OCI-LY7 (cell line): ENCODE measurements around the gene MNAT1. TPM values are rescaled to one million over a fixed set of nuclear protein-coding genes. Genes with fewer than 3 reads are reported as not detected.

Source experiments
- Bru-seq: library from RNA; stranded (reverse); fragments of 400-500 nt; gene quantifications from one replicate; lab custom pipeline; 2021; lab: Mats Ljungman, UMichigan
- BruChase-seq, 2 experiments: library from RNA; stranded (reverse); fragments of 400-500 nt; gene quantifications; one replicate each; lab custom pipeline; 2021; lab: Mats Ljungman, UMichigan
- BruUV-seq: library from RNA; stranded (reverse); fragments of 400-500 nt; replicated peaks from 2 replicates; lab custom pipeline; 2021; lab: Mats Ljungman, UMichigan
- CTCF ChIA-PET: fragments of 300-600 bp; sonication (Branson Sonifier 250); formaldehyde crosslinking; loops from one replicate; lab custom pipeline; 2022; ENCODE audit warnings: antibody characterized with exemption; ENCODE audit not compliant: unreplicated experiment; lab: Charles Lee
- POLR2A ChIA-PET: fragments of 300-600 bp; sonication (Branson Sonifier 250); formaldehyde crosslinking; loops from one replicate; lab custom pipeline; 2022; ENCODE audit warnings: antibody characterized with exemption; lab: Charles Lee
- DNase-seq: peaks from one replicate; pipeline ENCODE4 v3.0.0-alpha.2; 2015; ENCODE audit warnings: low spot score
- H2AFZ ChIP-seq: fragments of 200-600 bp; sonication (generic), shearing (Covaris generic); 2 replicates; pipeline ENCODE4 v1.6.1; 2014; ENCODE audit warnings: mild to moderate bottlenecking, antibody characterized with exemption, low read length, moderate library complexity
- H3K27ac ChIP-seq: fragments of 200-600 bp; sonication (generic); 2 replicates; pipeline ENCODE4 v1.5.1; 2014; ENCODE audit warnings: mixed run types, low read depth, mild to moderate bottlenecking, moderate library complexity, low read length, inconsistent platforms; ENCODE audit not compliant: poor library complexity, severe bottlenecking
- H3K36me3 ChIP-seq: fragments of 200-600 bp; sonication (generic); 2 replicates; pipeline ENCODE4 v1.6.1; 2014; ENCODE audit warnings: mild to moderate bottlenecking, antibody characterized with exemption, low read length, moderate library complexity, mixed read lengths; ENCODE audit not compliant: insufficient read depth
- H3K4me1 ChIP-seq: fragments of 200-600 bp; sonication (generic); 2 replicates; pipeline ENCODE4 v1.5.1; 2014; ENCODE audit warnings: mild to moderate bottlenecking, low read length; ENCODE audit not compliant: insufficient read depth, poor library complexity, severe bottlenecking
- H3K4me2 ChIP-seq: fragments of 200-600 bp; sonication (generic); 2 replicates; pipeline ENCODE4 v1.6.1; 2014; ENCODE audit warnings: mild to moderate bottlenecking, low read length
- H3K4me3 ChIP-seq: fragments of 200-600 bp; sonication (generic); 2 replicates; pipeline ENCODE4 v1.5.1; 2014; ENCODE audit warnings: mild to moderate bottlenecking, low read depth, low read length; ENCODE audit not compliant: poor library complexity, severe bottlenecking
- H3K79me2 ChIP-seq: fragments of 200-600 bp; sonication (generic); 2 replicates; pipeline ENCODE4 v1.6.1; 2016; ENCODE audit warnings: low read depth, mild to moderate bottlenecking, low read length, moderate library complexity, mixed read lengths; ENCODE audit not compliant: insufficient read depth
- H3K9me2 ChIP-seq: fragments of 200-600 bp; sonication (generic); 2 replicates; pipeline ENCODE4 v1.6.1; 2016; ENCODE audit warnings: mild to moderate bottlenecking, low read length, mixed read lengths; ENCODE audit not compliant: insufficient read depth
- H3K9me3 ChIP-seq: fragments of 200-600 bp; sonication (generic); 2 replicates; pipeline ENCODE4 v1.6.1; 2014; ENCODE audit warnings: mild to moderate bottlenecking, mixed run types, low read length, mixed read lengths
- H4K20me1 ChIP-seq: fragments of 200-600 bp; sonication (generic); 2 replicates; pipeline ENCODE4 v1.6.1; 2014; ENCODE audit warnings: mild to moderate bottlenecking, antibody characterized with exemption, low read length, moderate library complexity, mixed read lengths; ENCODE audit not compliant: insufficient read depth
- CTCF ChIP-seq: fragments of 200-600 bp; sonication (generic); conservative IDR thresholded peaks from 2 replicates; pipeline ENCODE4 v1.5.1; 2014; ENCODE audit warnings: mild to moderate bottlenecking, antibody characterized with exemption, low read length, moderate library complexity, mixed read lengths
- EZH2phosphoT487 ChIP-seq: fragments of 200-600 bp; sonication (generic); IDR thresholded peaks from 2 replicates; pipeline ENCODE4 v1.6.1; 2018; ENCODE audit warnings: low read depth, borderline replicate concordance, mild to moderate bottlenecking, mixed run types, antibody characterized with exemption, low read length, moderate library complexity, mixed read lengths
- intact Hi-C: fragments of 100-400 bp; cut with micrococcal nuclease; formaldehyde crosslinking; loops from one replicate; pipeline ENCODE4 v1.10.0; 2022; ENCODE audit not compliant: unreplicated experiment
- long read RNA-seq: library from polyadenylated mRNA; stranded (forward); transcript quantifications from one replicate; pipeline ENCODE4 v2.0.0, GENCODE V29; 2022
- total RNA-seq, 2 experiments: library from RNA; depleted of rRNA in 1 of 2; stranded (reverse); fragments of >200 nt in 1 of 2; shearing (Covaris generic) in 1 of 2; gene quantifications; 2 replicates each; pipeline ENCODE4 v1.2.3, GENCODE V29; 2014 to 2022

The MNAT1 gene
- total RNA-seq (2014; rRNA removed; shearing (Covaris generic)): 58.5 and 72.0 TPM in 2 replicates
- 60.9 TPM in 2 replicates for total RNA-seq (2022)
- percentile 83 among the genes with signal in this experiment for Bru-seq, nascent RNA
- percentile 72 among the genes with signal in this experiment for BruChase-seq, experiment 1, labeled RNA remaining after a 6-hour chase
- BruChase-seq, experiment 2, labeled RNA remaining after a 2-hour chase: percentile 69 among the genes with signal in this experiment
- long read RNA-seq, transcript MNAT1-201 (8 exons, 2,635 nt): major isoform, 82 of 92 reads
- long read RNA-seq, partial matches to known transcripts: 3 of 92 reads
- long read RNA-seq, other reads (novel, unspliced or antisense): 4 of 92 reads

- Histone ChIP-seq H3K27ac (peak within 1 kb of the TSS; percentile 21), H3K9me2 (no peaks in the 10 kb centered on the region), H3K79me2 (peaks cover 43% of the 10 kb centered on the region), H2AFZ (peak within 1 kb of the TSS; percentile 96), H3K4me1 (peaks cover 10% of the 10 kb centered on the region), H3K9me3 (no peaks in the 10 kb centered on the region), H3K36me3 (no peaks in the 10 kb centered on the region), H3K4me2 (peak within 1 kb of the TSS; percentile 80), H4K20me1 (0 out of 2 replicates have a peak, but pooled peaks cover 12% of the 10 kb centered on the region), H3K4me3 (peak within 1 kb of the TSS; percentile 90)
- BruUV-seq: TSS peak; percentile 80
- TF ChIP-seq EZH2phosphoT487 (no peak), CTCF (no peak)
- intact Hi-C loops: loop anchor here (1.0 to 10.0 kb wide), 6 partner anchors 78 to 520 kb away; partner anchors contain the start of genes SLC38A6 and TRMT5
- peak; percentile 89 for DNase-seq
- ChIA-PET CTCF (no interaction called here), POLR2A (interaction anchor here (0.5 to 1.3 kb wide), 6 partner anchors 11 to 578 kb away, joined by 3 to 6 read pairs (median 3); partner anchors contain the start of genes SIX4, SLC38A6 and TRMT5)
These were observed at the start of gene MNAT1 for GRCh38 chr14:60734465-60735242. TSS of gene MNAT1 (plus strand) at chr14:60734761. CDS start at chr14:60734863, 102 bp downstream.

- CTCF ChIA-PET: no interaction called here
- TF ChIP-seq EZH2phosphoT487 (no peak), CTCF (no peak)
- H3K36me3 ChIP-seq: no peaks in the 10 kb centered on the region
- POLR2A ChIA-PET: no interaction called here
- H3K9me2 ChIP-seq: no peaks in the 10 kb centered on the region
- H3K27ac ChIP-seq: no peak overlapping the region
- H3K4me2 ChIP-seq: no peak overlapping the region
- DNase-seq: no peak
- H3K9me3 ChIP-seq: no peaks in the 10 kb centered on the region
- H2AFZ ChIP-seq: no peak overlapping the region
- no TSS peak for BruUV-seq
- H3K79me2 ChIP-seq: no peaks in the 10 kb centered on the region
- H4K20me1 ChIP-seq: no peaks in the 10 kb centered on the region
- intact Hi-C loops: no loop called here
- no peak overlapping the region for H3K4me3 ChIP-seq
- no peaks in the 10 kb centered on the region for H3K4me1 ChIP-seq
These were observed 47.7 kb upstream of the MNAT1 start for GRCh38 chr14:60686865-60687264.
